SU-DHL-6 (cell line): ENCODE results near the gene EREG.

Experiments used
- EZH2phosphoT487 ChIP-seq: fragments of 200-600 bp; sonication (generic), shearing (Covaris generic); conservative IDR thresholded peaks from 2 replicates; pipeline ENCODE4 v1.6.1; 2018; ENCODE audit warnings: mild to moderate bottlenecking, antibody characterized with exemption, low read length, moderate library complexity, mixed read lengths
- TF ChIP-seq, protein P1 (sequence below): fragments of 200-600 bp; sonication (generic); IDR thresholded peaks from one replicate; pipeline ENCODE4 v1.5.1; 2017; ENCODE audit warnings: antibody characterized with exemption, mild to moderate bottlenecking, low read length, moderate library complexity; ENCODE audit not compliant: insufficient read depth, poor library complexity, severe bottlenecking

DNA sequence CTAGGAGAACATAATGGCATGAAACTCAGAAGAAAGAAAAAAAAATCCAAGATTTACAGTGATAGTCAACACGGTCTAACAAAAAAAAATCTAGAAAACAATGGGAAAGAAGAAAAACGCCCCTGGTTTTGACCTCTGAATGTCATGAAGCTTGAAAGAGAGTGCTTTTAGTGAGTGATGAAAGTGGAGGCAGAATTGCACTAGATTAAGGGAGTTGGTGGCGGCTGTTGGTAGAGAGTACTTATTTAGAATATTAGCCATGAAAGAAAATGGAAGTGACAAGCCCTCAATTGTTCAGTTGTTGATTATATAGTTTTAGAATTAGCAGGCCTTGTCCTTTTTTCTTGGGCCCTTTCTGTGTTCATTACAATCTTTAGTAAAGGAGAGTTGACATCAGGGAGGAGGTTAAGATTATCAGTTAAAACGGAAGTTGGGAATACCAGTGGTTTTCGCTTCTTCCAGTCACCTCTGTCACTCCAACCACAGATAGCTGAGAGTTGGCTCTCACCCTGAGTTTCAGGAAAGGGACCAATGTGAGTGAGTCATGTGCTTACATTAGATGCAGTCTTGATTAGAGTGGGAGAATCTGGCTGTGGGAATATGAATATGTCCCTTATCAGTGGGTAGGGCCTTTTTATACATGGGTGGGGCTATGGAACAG lies 29.7 kb downstream of the EREG start:
- TF ChIP-seq, protein P1, sequence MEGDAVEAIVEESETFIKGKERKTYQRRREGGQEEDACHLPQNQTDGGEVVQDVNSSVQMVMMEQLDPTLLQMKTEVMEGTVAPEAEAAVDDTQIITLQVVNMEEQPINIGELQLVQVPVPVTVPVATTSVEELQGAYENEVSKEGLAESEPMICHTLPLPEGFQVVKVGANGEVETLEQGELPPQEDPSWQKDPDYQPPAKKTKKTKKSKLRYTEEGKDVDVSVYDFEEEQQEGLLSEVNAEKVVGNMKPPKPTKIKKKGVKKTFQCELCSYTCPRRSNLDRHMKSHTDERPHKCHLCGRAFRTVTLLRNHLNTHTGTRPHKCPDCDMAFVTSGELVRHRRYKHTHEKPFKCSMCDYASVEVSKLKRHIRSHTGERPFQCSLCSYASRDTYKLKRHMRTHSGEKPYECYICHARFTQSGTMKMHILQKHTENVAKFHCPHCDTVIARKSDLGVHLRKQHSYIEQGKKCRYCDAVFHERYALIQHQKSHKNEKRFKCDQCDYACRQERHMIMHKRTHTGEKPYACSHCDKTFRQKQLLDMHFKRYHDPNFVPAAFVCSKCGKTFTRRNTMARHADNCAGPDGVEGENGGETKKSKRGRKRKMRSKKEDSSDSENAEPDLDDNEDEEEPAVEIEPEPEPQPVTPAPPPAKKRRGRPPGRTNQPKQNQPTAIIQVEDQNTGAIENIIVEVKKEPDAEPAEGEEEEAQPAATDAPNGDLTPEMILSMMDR, result no peak
- TF ChIP-seq EZH2phosphoT487, result no peak
